HS-5 (cell line): Measurements from ENCODE around the gene LTB4R2.

ENCODE experiments used
- DNase-seq: peaks from one replicate; pipeline ENCODE4 v3.0.0-alpha.2; 2012; ENCODE audit warnings: low read depth

The LTB4R2 gene

DNA sequence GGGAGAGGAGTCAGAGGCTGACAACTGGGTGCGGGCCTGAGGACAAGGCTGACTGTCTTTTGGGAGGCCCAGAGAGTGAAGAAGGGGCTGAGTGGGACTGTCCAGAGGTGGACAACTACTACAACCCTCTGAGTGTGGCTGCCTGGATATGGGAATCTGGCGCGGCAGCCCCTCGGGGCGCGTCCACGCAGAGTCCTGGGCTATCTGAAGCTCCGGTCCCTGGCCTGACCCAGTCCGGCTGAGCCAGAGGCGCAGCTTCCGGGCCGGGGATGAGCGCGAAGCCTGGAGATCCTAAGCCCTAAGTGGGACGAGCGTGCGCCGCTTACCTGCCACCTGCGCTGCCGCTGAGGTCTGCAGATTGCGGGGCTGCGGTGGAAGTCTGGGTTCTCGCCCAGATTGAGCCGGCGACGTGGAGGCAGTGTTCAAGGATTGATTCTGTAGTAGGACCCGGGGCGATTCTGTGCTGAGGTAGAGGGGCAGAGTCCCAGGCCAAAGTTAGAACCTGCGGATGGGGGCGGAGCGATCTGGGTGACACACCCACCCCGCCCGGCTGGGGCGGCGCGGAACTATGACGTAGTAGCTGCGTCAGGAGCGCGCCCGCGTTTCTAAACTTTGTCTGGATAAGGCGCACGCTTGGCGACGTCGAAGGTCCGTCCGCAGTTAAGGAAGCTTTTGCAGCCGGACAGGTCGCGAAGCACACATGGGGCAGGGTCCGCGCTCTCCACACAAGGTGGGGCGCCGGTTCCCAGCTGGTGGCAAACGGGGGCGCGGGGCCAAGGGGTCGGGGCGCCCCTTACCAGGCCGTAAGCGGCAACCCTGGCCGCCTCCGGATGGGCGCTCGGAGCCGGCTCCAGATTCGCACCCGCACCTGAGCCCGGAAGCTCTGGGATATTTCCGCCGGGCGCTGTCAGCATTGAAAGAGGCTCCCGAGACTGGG, 10.4 kb upstream of the LTB4R2 start, which contains the start of the genes DHRS1 and NOP9:
Gene DHRS1 (minus strand): TSS at position 526 of the 937 bp plus-strand sequence. CDS start 674 bp downstream, outside the sequence.
Gene NOP9 (plus strand): TSS at position 596 of the 937 bp plus-strand sequence. CDS start 105 bp downstream, at position 701.
- peak; percentile 61 for DNase-seq

DNA sequence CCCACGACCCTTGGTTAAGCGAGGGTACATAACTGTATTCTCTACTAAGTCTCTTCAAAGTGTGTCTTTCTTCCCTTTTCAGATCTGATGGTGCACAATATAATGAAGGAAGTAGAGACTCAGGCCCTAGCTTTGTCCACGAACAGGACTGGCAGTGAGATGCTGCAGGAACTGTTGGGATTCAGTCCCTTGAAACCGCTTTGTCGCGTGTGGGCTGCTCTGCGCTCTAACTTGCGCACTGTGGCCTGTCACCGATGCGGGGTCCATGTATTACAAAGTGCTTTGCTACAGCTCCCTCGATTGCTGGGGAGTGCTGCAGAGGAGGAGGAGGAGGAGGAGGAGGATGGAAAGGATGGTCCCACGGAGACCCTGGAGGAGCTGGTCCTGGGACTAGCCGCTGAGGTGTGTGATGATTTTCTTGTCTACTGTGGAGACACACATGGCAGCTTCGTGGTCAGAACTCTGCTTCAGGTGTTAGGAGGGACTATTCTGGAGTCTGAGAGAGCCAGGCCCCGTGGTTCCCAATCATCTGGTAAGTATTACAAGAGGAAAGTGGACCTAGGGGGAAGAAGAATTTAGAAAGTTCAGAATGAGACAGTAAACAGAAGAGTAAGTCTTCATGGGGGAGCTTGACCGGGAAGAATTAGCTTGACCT, 9.5 kb upstream of the LTB4R2 start:
- DNase-seq, result no peak

DNA sequence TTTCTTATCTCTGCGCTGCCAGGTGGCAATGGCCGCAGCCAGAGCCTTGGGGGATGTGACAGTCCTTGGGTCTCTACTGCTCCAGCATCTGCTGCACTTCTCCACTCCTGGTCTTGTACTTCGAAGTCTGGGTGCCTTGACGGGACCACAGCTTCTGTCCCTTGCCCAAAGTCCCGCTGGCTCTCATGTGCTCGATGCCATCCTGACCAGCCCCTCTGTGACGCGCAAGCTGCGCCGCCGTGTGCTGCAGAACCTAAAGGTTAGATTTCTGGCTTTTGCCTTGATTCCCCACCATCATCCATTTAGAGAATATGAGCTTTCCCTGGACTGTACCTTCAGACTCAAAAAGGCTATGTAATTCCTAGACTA, 5.9 kb upstream of the LTB4R2 start:
- DNase-seq, result no peak

DNA sequence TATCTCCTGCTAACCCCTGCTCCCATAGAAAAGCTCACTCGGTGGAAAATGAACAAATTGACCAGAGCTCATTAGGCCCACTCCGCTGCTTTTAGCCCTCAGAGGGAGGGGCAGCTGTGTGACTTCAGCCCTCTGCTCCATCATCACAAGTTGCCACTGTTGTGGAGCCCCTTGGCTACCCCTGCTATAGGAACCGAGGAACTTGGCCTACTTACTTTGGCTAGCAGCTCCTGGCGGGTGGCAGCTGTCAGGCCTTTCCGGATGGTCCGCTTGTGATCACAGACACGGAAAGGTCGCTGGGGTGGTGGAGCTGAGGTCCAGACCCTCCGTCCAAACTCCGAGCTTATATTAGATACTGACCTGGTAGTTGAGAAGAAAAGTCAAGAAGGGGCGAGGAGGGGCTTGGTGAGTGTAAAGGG, 2.8 kb upstream of the LTB4R2 start:
- DNase-seq, result no peak

DNA sequence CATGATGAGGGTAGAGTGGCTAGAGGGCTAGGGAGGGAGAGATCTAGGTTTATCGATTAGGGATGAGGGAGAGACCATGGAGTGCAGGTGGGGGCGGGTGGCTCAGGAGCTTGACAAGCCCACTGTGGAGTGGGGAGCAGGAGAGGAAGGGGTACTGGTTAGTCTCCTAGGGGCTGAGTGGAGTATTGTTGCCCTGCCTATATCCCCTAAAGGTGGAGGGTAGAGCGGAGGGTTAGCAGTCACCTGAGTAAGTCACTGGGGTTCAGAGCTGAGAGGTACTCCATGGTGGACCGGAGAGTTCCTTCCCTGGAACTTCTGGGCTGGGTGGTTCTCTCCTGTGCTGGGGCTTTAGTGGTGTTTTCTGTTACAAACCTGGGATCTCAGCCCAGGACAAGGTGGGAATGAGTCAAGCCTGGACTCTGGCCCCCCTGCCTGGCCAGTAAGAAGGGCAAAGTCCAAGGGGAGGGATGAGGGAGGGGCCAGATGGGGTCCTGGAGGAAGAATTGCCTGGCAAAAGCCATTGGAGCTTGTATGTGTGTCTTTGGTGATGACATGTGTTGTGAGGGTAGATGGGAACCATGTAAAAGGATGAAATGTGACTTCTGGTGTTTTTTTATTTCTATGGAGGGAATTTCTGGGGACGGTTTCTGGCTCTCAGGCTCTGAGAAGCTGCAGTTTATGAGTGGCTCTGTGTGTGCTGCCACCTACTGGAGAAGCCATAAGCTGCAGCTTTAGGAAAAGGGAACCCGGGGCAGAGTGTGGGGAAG, 2.2 kb upstream of the LTB4R2 start, which contains the start of gene CIDEB:
Gene CIDEB (minus strand): TSS at position 403 of the 767 bp plus-strand sequence. CDS start 119 bp downstream, at position 284.
- no peak for DNase-seq

- no peak for DNase-seq
Observed at GRCh38 chr14:24308342-24309124, 1.4 kb upstream of the LTB4R2 start.

DNA sequence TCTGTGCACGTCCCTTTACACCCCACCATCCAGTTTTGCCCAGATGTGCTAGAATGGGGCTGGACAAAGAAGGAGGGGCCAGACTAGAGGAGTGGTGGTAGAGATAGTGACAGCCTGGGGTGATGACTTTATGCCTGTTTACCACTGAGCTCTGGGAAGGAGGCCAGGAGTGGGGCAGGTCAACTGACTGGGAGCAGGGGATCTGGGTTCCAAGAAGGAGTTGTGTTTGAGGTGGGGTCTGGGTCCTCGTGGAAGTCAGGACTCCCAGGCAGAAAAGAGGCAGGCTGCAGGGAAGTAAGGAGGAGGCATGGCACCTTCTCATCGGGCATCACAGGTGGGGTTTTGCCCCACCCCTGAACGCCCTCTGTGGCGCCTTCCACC, 315 bp downstream of the LTB4R2 start:
- DNase-seq, result no peak

GRCh38 chr14:24310646-24311604, 985 bp downstream of the LTB4R2 start, which contains the start of gene LTB4R:
Gene LTB4R (plus strand): TSS chr14:24311502. CDS start chr14:24315652, 4,150 bp downstream.
- DNase-seq, result no peak

- DNase-seq, result no peak
Observed at GRCh38 chr14:24311837-24312615, 2.1 kb downstream of the LTB4R2 start.

DNA sequence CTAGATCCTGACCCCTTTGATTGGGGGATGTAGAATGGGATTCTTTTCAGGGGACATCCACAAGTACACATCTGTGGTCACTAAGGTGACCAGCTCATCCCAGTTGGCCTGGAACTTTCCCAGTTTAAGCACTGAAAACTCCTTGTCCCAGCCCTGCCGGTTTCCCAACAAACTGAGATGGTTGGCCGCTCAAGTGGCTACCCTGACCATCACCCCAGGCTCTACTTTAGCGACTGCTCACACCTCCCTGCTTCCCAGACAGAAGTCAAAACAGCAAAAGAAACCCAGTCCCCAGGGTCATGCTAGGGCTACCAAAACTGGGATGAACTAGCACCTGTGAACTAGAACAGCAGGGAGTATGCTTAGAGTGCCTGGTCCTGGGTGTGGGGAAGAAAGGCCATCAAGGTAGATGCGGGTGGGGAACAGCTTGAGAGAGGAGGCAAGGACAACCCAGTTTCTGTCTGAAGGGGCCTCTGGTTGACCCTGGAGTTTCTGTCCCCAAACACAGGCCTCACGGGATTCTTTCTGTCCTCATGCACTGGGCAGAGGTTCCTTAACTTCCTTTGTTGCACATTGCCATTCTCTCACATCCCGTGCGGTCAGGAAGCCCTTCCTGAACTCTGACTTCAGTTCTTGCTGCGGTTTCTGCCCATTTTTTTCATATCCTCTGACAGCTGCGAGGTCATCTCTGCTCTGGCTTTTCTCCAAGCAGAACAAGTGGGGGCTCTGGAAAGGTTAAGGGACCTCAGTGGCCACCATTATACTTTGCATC, 3.0 kb downstream of the LTB4R2 start:
- DNase-seq, result no peak

GRCh38 chr14:24313913-24314312, 4.0 kb downstream of the LTB4R2 start:
- DNase-seq, result no peak

- DNase-seq, result no peak
Observed at GRCh38 chr14:24314377-24315193, 4.6 kb downstream of the LTB4R2 start.

DNA sequence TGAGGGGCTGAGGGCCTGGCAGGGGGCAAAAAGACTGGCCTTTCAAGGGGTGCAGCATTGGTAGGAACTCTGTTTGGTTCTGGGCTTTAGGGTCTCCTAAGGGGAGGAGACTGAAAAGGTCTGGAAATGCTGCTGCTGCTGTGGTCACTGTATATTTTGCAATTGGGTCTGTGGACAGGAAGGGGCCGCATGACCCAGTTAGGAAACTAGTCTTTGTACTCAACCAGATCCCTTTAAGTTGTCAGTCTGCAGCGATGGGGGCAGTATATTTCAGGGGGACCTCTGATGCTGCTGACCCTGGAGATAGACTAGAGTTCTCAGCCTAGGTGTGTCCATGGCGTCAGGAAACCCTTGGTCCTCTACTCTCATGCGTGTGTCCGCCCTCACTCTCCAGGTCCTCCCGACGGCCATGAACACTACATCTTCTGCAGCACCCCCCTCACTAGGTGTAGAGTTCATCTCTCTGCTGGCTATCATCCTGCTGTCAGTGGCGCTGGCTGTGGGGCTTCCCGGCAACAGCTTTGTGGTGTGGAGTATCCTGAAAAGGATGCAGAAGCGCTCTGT, 5.4 kb downstream of the LTB4R2 start:
- DNase-seq, result no peak

DNA sequence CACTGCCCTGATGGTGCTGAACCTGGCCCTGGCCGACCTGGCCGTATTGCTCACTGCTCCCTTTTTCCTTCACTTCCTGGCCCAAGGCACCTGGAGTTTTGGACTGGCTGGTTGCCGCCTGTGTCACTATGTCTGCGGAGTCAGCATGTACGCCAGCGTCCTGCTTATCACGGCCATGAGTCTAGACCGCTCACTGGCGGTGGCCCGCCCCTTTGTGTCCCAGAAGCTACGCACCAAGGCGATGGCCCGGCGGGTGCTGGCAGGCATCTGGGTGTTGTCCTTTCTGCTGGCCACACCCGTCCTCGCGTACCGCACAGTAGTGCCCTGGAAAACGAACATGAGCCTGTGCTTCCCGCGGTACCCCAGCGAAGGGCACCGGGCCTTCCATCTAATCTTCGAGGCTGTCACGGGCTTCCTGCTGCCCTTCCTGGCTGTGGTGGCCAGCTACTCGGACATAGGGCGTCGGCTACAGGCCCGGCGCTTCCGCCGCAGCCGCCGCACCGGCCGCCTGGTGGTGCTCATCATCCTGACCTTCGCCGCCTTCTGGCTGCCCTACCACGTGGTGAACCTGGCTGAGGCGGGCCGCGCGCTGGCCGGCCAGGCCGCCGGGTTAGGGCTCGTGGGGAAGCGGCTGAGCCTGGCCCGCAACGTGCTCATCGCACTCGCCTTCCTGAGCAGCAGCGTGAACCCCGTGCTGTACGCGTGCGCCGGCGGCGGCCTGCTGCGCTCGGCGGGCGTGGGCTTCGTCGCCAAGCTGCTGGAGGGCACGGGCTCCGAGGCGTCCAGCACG, 6.1 kb downstream of the LTB4R2 start:
- no peak for DNase-seq

DNA sequence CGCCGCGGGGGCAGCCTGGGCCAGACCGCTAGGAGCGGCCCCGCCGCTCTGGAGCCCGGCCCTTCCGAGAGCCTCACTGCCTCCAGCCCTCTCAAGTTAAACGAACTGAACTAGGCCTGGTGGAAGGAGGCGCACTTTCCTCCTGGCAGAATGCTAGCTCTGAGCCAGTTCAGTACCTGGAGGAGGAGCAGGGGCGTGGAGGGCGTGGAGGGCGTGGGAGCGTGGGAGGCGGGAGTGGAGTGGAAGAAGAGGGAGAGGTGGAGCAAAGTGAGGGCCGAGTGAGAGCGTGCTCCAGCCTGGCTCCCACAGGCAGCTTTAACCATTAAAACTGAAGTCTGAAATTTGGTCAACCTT, 6.6 kb downstream of the LTB4R2 start:
- no peak for DNase-seq

DNA sequence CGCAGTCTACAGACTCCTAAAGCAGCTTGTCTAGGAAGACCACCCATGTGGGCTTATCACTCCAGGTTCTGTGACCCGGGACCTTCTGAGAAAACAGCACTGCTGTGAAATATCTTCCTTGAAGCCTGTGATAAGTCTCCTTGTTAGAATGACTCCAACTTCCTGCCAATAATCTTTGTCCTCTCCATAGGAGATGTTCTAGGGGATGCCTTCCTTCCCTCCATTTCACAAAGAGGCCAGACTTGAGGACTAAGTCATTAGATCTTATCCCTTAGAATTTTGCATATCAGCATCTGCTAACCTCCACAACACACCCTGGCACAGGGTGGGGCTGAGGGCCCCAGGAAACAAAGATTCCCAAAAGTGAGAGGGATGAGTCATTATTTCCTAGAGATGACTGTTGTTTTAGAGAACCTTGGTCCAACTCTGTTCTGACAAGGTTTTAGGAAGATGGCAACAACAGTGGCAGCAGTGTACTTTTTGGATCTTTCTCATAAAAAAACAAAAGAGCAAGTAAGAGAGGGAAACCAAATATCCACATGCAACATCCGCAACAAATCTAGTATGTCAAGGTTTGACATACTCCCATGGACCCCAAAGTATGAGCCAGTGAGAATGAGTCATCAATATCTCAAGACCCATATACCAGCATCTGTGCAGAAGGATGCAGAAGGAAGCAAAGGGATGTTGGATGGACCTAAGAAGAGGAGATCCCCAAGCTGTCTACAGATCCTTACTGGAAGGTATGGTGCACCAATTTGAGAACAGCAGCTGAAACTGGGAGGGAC, 7.4 kb downstream of the LTB4R2 start:
- peak; percentile 42 for DNase-seq
